KMS-11 (cell line): ENCODE results near the gene LSS.
"Not testable (repeated sequence)": the region's sequence is repeated elsewhere in the genome, so short reads cannot be mapped to it uniquely, and the experiment has no call there.

Source experiments
- H2AFZ ChIP-seq: fragments of 200-600 bp; sonication (generic); 2 replicates; pipeline ENCODE4 v1.6.1; 2016; ENCODE audit warnings: antibody characterized with exemption, mixed run types, low read depth
- H3K27ac ChIP-seq: fragments of 200-600 bp; sonication (generic); 2 replicates; pipeline ENCODE4 v1.6.1; 2016; ENCODE audit warnings: mild to moderate bottlenecking, mixed run types
- H3K27me3 ChIP-seq: fragments of 200-600 bp; sonication (generic); 2 replicates; pipeline ENCODE4 v1.6.1; 2017; ENCODE audit warnings: mild to moderate bottlenecking, low read depth, mixed run types, moderate library complexity; ENCODE audit not compliant: insufficient read depth
- H3K36me3 ChIP-seq: fragments of 200-600 bp; sonication (generic); 2 replicates; pipeline ENCODE4 v1.6.1; 2017; ENCODE audit warnings: mild to moderate bottlenecking, mixed run types; ENCODE audit not compliant: insufficient read depth
- H3K4me1 ChIP-seq: fragments of 200-600 bp; sonication (generic); 2 replicates; pipeline ENCODE4 v1.6.1; 2016; ENCODE audit warnings: mild to moderate bottlenecking, low read depth, mixed run types; ENCODE audit not compliant: poor library complexity, severe bottlenecking
- H3K4me2 ChIP-seq: fragments of 200-600 bp; sonication (generic); 2 replicates; pipeline ENCODE4 v1.7.0; 2016; ENCODE audit warnings: mild to moderate bottlenecking, mixed run types
- H3K4me3 ChIP-seq: fragments of 200-600 bp; sonication (generic); IDR thresholded peaks from 2 replicates; pipeline ENCODE4 v1.6.1; 2017; ENCODE audit warnings: low read depth, low read length, mixed read lengths; ENCODE audit not compliant: insufficient read depth
- H3K79me2 ChIP-seq: fragments of 200-600 bp; sonication (generic); 2 replicates; pipeline ENCODE4 v1.6.1; 2016; ENCODE audit warnings: low read depth, mixed run types; ENCODE audit not compliant: insufficient read depth
- H3K9ac ChIP-seq: fragments of 200-600 bp; sonication (generic); 2 replicates; pipeline ENCODE4 v1.6.1; 2016; ENCODE audit warnings: mild to moderate bottlenecking, mixed run types
- H4K20me1 ChIP-seq: fragments of 200-600 bp; sonication (generic); 2 replicates; pipeline ENCODE4 v1.6.1; 2016; ENCODE audit warnings: mild to moderate bottlenecking, mixed run types; ENCODE audit not compliant: insufficient read depth
- CTCF ChIP-seq: fragments of 200-600 bp; sonication (generic); conservative IDR thresholded peaks from 2 replicates; pipeline ENCODE4 v1.6.1; 2017; ENCODE audit warnings: low read depth, mild to moderate bottlenecking, antibody characterized with exemption, low read length, moderate library complexity, mixed read lengths

Gene LSS

DNA sequence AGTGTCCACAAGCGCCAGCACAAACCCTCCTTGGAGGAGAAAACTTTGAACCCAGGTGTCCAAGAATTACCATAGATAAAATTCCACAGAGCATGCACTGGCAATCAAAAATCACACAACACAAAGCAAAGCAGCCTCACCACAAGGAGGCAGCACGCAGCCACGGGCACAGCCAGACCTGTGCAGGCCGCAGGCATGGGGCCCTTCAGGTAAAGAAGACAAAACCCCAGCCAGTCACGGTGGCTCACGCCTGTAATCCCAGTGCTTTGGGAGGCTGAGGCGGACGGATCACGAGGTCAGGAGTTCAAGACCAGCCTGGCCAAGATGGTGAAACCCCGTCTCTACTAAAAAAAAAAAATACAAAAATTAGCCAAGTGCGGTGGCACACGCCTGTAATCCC lies 81.1 kb downstream of the LSS start:
- H3K36me3 ChIP-seq, H3K4me1 ChIP-seq, H3K4me2 ChIP-seq, H3K79me2 ChIP-seq, H3K9ac ChIP-seq, H3K27ac ChIP-seq, H2AFZ ChIP-seq, H3K4me3 ChIP-seq, H4K20me1 ChIP-seq, H3K27me3 ChIP-seq: not testable (repeated sequence)
- peak; percentile 35 for TF ChIP-seq CTCF

- Histone ChIP-seq H4K20me1 (no peaks in the 10 kb centered on the region), H3K9ac (no peak overlapping the region), H3K4me2 (no peak overlapping the region), H3K4me1 (peaks cover 3% of the 10 kb centered on the region), H3K79me2 (no peaks in the 10 kb centered on the region), H3K36me3 (no peaks in the 10 kb centered on the region), H2AFZ (no peak overlapping the region), H3K27ac (no peak overlapping the region), H3K4me3 (no peak overlapping the region), H3K27me3 (no peaks in the 10 kb centered on the region)
- TF ChIP-seq CTCF: no peak
Measured at GRCh38 chr21:46146856-46147255, 81.7 kb downstream of the LSS start.

DNA sequence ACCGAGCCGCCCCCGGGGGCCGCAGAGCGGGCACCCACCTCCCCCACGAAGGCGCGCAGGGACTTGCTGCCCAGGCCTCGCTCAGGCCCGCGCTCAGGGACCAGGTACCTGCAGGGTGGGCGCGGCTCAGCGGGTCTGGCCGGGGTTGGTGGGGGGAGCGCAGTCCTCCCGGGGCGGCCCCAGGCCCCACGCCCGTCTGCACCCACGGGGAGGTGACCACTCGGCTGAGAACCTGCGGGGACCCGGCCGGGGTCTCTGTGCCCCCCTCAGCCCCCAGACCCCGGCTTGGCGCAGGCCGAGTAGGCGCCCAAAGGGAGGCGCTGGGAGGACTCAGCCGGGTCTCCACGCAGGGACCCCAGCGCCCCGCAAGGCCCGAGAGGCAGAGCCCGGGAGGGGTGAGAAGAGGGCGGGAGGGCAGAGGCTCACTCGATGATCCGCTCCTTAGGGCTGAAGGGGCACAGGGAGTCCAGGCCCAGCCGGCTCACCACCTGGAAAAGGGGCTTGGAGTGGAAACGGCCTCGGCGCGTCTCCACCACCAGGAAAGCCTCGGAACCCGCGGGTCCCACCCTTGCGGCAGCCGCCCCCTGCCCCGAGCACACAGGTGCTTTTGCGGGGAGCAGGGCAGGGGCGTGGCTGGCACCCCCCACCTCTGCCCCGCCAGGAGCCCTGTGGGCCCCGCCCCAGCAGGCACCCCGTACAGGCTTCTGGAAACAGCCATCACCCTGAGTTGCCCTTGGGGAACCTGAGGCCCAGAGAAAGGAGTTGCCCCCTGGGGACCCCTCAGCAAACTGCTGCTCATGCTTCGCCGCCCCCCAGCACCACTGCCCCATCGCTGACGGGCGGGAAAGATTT lies 82.5 kb downstream of the LSS start:
- H3K4me3 ChIP-seq: no peak overlapping the region
- H3K36me3 ChIP-seq: no peaks in the 10 kb centered on the region
- no peaks in the 10 kb centered on the region for H4K20me1 ChIP-seq
- no peak for TF ChIP-seq CTCF
- no peaks in the 10 kb centered on the region for H3K79me2 ChIP-seq
- no peak overlapping the region for H3K27ac ChIP-seq
- no peak overlapping the region for H2AFZ ChIP-seq
- H3K4me1 ChIP-seq: peaks cover 3% of the 10 kb centered on the region
- no peak overlapping the region for H3K4me2 ChIP-seq
- H3K9ac ChIP-seq: no peak overlapping the region
- peaks cover 7% of the 10 kb centered on the region; the same call in 1 of the 2 replicates for H3K27me3 ChIP-seq

DNA sequence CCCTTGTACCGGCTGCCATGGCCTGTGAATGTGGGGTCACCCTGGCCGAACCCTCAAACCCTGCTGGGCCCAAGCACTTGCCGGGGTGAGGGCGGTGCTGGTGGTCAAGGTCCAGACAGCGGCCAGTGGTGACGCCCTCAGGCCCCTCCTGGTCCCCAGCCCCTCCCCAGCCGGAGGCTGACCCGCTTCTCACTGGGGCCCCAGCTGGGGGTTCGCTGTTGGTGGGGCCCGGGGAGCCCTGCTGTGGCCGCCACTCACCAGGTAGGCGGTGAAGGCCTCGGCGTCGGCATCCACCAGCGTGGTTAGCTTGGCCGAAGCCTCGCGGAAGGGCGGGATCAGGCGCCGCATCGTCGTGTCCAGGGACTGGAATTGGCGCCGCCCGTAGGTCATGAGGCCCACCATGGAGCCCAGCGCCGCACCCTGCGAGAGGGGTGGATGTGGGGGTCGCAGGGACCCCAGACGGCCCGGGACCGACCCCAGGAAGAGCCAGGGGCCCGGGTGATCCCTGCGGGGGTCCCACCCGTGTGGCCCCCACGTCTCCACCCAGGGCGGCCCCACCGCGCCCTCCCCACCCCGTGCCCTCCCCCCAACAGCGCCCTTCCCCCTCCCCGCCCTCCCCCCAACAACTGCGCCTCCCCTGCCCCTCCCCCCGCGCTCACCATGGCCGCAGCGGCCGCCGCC lies 83.3 kb downstream of the LSS start:
- Histone ChIP-seq H4K20me1 (no peaks in the 10 kb centered on the region), H3K4me1 (peaks cover 3% of the 10 kb centered on the region), H3K4me3 (no peak overlapping the region), H3K9ac (no peak overlapping the region), H3K27me3 (peaks cover 15% of the 10 kb centered on the region), H2AFZ (no peak overlapping the region), H3K79me2 (no peaks in the 10 kb centered on the region), H3K4me2 (no peak overlapping the region), H3K36me3 (no peaks in the 10 kb centered on the region), H3K27ac (no peak overlapping the region)
- TF ChIP-seq CTCF: no peak
